ENCODE results near the gene DTNB.
A peak's percentile ranks its signal among the peaks of the same experiment; 100 is the strongest.
"Not testable (repeated sequence)": the region's sequence is repeated elsewhere in the genome, so short reads cannot be mapped to it uniquely, and the experiment has no call there.

Gene DTNB

DNA sequence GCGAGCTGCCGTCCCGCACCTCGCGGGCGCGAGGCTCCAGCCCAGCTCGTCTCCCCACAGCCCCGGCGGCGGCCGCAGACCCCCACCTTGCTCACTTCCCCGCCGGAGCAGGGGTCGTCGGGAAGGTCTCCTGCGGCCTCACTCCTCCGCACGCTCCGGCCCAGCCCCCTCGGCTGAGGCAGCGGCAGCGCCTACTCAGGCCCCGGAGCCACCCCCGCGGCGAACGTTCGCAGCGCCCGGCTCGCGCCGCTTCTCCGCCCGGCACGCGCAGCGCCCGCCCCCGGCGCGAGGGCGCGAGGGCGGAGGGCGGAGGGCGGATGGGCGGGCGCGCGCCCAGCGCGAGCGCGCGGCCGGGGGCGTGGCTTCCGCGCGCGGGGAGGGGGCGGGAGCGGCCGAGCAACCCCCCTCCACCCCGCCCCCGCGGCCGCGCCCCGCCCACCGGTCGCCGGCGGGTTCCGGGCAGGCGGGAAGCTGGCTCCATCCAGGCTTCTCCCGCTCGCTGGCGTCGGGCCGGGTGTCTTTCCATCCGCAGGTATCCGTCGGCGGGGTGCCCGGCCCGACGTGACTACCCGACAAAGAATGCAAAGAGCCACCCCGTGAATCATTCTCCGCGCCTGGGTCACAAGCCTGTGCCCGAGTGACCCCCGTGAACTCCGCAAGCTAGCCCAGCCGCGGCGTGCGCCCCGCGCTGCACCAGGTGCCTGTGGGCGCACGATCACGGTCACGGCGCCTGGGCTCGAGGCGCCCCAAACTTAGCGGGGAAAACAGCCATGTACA lies at the start of gene DTNB:
TSS of gene DTNB (minus strand) at position 278 of the 777 bp plus-strand sequence. CDS start 20,917 bp downstream, outside the sequence.
- DNase-seq: no peak

DNA sequence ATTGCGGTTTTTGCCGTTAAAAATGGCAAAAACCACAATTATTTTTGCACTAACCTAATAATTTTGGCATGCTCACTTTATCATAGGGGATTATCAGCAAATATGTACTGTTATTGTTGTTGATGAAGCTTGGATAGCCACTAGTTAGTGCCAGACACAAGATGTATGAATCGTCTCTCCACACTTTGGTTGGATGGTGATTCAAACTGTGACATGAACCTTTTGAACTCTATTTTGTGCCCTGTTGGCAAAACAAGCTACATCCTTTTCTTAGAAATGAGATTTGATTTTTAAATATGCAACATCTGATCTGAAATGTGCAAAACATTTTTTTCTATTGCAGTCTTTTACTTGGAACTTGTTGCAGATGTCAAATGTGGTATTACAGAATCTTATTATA lies 48.8 kb upstream of the DTNB start:
- no peak for DNase-seq

DNA sequence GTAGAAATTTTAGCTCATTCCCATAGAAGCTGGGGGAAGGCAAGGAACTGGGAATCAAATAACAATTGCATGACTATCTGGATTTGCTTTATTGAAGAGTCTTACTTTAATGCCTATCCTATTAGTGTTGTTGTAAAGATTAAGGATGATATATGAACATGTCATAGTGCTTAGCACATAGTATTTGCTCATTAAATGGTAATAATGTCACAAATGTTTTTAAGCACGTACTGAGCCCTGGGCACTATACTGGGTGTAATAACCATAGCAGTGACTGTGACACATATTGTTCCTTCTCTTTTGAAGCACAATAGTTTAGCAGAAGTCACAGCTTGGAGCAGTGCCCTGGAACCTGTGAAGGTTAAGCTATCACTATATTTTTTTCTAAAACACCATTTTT lies 47.2 kb upstream of the DTNB start:
- no peak for DNase-seq

DNA sequence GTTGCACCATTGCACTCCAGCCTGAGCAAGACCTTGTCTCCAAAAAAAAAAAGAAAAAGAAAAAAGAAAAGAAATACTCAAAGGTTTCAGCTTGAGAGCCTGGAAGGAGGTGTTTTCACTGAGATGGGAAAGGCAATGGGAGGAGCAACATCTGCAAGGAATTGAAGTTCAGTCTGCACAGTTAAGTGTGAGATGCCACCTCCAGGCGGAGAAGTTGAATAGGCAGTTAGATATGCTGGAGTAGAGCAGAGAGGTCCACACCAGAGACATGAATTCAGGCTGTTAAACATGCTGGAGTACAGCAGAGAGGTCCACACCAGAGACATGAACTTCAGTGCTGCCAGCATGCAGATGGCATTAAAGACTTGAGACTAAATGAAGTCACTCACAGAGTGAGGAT lies 41.4 kb upstream of the DTNB start:
- no peak for DNase-seq

DNA sequence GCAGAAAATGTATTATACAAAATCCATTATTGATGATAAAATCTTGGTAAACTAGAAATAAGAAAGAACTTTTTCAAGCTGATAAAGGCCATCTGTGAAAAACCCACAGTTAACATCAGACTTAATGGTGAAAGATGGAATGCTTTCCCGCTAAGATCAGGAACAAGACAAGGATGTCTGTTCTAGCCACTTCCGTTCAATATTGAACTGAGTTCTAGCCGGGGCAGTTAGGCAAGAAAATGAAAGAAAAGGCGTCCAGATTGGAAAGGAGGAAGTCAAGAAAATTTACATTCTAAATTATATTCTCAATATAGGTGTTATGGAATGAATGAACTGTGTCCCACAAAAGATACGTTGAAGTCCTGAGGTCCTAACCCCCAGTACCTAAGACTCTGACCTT lies 39.1 kb upstream of the DTNB start:
- no peak for DNase-seq

DNA sequence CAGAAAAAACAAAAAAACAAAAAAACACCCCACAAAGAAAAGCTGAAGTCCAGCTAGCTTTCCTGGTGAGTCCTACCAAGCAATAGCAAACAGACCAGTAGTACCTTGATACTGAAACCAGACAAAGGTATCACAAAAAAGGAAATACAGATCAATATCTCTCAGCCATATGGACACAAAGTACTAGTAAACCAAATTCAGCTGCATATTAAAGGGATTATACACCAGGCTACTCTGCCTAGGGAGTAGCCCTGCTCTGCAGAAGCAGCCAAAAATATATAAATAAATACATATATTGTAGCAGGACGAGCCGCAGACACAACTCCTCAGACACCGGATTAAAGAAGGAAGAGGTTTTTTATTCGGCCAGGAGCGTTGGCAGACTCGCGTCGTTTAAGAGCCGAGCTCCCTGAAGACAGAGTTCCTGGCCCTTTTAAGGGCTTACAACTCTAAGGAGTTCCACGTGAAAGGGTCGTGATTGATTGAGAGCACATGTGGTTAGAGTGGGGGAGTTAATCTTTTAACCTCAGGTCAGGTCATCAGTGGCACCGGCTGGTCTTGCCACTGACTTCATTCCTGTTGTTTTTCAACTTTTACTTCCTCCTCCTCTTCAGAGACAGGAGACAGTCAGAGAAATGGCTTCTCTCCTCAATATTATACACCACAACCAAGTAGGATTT lies 38.4 kb upstream of the DTNB start:
- DNase-seq: no peak

DNA sequence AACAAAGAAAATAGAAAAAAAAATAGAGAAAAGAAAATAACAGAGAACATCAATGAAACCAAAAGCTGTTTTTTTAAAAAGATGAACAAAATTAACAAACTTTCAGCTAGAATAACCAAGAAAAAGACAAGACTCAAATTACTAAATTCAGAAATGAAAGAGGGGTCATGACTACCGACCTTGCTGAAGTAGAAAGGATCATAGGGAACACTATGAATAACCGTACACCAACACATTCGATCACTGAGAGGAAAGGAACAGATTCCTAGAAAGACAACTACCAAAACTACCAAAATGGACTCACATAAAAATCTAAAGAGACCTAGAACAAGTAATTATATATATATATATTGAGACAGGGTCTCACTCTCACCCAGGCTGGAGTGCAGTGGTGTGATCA lies 37.4 kb upstream of the DTNB start:
- DNase-seq: no peak

DNA sequence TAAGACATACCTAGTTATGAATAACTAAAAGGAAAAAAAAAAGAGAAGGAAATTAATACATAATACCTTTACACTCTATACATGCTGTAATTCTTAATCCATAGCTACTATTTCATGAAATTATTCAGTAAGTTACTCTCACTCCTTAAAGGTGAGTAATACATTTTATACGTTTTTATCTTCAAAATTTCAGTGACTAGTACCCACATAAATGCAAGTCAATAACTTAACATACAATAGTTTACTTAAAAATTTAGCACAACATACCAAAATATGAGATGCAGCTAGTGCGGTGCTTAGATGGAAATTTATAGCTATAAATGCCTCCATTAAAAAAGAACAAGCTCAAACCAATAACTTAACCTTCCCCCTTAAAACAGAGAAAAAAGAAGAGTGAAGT lies 36.0 kb upstream of the DTNB start:
- DNase-seq: no peak

DNA sequence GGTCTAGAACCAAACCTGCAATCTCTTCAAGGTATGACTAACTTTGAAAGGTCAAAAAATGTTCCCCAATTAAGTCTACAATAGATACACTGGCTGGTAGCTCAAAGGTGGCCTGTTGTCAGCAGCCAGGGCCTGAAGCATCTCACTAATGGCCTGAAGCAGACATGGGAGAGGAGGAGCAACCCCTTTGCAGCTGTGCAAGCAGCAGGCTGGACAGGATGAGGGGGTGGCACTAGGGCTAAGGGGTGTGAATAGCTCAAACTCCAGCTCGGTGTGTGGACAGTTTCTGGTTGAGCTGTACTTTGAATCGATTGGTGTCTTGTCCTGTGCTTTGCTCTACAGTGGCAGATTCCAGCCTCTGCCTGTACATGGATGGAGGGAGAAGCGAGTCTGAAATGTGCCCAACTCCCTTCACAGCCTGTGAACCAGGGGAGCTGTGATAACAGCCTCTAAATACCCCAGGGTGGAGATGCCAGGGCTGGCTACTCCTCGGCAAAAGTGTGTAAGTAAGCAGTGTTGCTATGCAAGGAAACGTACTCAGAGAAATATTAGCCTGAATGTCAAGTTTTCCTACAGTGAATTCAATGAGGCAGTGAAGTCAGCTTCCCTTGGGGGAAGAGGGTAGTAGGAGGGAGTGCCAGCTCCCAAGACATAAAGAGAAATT lies 34.7 kb upstream of the DTNB start:
- DNase-seq: no peak

DNA sequence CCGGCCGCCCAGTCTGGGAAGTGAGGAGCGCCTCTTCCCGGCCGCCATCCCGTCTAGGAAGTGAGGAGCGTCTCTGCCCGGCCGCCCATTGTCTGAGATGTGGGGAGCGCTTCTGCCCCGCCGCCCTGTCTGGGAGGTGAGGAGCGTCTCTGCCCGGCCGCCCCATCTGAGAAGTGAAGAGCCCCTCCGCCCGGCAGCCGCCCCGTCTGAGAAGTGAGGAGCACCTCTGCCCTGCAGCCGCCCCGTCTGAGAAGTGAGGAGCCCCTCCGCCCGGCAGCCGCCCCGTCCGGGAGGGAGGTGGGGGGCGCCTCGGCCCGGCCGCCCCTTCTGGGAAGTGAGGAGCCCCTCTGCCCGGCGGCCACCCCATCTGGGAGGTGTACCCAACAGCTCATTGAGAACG lies 32.2 kb upstream of the DTNB start:
- not testable (repeated sequence) for DNase-seq

DNA sequence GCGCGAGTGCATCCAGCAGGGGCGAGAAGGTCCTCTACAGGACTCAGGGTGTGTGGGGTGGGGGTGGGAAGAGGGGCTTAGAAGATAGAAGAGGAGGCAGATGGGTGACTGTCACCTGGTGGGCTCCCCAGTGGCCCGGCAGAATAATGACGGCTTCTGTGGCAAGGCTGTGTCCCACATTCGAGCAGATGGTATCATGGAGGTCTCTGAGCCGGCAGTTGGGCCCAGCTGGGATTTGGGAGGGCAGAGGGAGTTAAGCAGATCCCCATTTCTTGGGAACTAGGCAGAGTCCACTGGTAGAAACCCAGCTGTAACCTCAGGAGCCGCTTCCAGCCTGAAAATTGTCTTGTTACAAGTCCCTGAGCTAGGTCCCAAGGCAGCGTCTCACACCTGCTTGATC lies 28.4 kb upstream of the DTNB start:
- no peak for DNase-seq

DNA sequence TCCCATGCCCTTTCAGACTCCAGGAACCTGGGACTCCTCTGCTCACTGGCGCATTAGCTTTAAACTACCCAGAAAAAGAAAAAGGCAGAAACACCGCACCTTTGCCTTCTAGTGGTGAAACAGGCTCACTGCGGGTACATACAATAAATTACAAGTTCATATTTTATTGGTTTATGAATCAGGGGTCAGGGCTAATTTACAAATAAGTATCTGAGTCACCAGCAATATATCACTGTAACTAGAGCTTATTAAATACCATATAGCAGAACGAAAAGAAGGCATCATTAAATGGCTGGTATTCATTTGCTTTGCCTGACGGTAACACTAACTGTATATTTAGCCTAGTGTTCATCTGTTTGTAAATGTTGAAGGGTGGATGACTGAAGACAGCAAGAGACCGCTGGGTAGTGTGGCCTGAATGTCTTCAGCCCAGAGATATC lies 26.9 kb upstream of the DTNB start:
- peak; percentile 36 for DNase-seq

DNA sequence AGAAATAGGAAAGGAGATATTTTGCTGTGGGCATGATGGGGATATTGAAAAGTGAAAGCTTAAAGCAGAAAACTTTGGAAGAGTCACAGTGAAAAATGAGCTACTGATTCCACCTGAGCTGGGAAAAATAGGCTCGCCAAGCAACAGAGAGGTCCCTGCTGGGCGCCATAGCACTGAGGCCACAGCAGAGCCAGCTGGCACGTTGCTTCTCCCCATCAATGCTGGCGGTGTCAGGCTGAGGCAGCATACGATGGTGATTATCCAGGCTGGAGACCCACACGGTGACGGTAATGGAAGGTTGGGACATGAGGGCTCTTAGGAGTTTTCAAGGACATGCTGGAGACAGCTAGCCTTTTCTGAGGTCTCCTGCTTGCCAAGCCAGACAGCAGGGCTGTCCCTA lies 25.8 kb upstream of the DTNB start:
- no peak for DNase-seq

DNA sequence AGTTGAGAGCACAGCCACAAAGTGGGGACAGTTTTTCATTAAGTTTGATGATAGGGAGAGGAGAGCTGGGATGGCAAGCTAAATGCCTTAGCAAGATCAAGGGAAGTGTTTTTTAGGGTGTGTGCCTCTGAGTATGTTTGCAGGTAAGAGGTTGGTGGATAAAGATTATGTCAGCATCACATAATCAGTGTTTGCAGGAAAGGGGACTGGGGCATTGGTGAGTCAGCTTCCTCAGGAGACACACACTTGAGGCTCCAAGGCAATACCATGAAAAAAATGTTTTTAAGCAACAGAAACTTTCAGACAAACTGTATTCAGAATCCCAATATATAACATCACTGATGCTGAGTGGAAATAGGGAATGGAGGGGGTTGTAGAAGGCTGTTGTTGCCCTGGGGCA lies 25.4 kb upstream of the DTNB start:
- no peak for DNase-seq

DNA sequence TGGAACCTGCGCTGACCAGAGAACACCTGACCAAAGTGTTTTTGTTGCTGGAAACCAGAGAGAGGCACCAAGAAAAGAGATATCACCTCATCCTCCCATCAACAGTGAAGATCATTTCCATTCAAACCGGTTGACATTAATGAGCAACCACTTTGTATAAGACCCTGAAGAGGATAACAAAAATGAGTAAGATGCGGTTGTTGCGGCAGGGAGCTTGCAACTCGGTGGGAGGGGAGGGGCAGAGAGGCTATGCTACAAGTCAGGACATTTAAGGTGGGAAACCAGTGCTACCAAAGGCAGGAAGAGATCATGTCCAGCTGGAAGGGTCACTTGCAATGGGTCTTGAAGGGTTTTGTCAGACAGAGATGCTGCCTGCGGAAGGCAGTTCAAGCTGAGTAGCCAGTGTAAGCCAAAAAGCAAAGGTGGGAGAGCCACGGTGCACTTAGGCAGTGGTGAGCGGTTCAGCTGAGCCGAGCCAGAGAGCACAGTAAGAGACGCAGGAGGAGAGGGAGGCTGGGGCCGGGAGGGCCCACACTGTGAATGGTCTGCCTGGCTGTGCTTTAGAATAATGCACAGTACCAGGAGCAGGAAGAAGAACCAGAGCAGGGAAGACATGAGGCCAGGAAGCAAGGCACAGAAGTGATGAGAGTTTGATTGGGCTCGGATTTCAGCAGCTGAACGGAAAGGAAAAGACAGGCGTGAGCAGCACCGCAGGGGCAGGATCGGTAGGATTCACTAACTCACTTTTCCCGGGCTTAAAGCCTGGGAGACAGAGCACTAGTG lies 24.4 kb upstream of the DTNB start:
- DNase-seq: no peak

DNA sequence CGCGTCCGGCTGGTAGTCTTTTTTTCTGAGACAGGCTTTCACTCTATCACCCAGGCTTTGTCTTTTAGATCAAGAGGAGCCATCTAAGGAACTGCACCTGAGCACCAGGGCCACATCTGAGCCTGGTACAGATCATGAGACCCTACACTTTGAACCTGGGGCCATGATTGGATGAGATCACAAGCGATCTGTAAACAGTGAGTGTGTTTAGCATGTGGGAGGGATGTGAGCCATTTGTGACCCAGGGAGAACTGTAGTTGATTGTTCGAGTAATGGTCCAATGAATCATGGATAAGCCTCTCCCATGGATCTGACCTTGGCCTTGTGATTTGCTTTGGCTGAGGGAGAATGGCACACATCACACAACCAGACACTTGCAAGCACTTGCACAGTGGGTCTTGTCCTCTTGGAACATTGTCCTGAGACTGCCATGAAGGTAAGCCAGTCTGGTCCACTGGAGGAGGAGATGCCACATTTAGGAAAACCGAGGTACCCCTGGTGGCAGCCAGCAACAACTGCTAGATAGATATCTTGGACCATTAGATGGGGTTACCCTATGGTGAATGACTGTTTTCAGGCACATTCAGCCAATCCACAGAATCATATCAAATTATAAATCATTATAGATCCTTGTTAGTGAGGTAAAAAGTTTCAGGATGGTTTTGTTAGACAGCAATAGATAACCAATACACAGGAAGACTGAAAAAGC lies 19.5 kb upstream of the DTNB start:
- DNase-seq: no peak

DNA sequence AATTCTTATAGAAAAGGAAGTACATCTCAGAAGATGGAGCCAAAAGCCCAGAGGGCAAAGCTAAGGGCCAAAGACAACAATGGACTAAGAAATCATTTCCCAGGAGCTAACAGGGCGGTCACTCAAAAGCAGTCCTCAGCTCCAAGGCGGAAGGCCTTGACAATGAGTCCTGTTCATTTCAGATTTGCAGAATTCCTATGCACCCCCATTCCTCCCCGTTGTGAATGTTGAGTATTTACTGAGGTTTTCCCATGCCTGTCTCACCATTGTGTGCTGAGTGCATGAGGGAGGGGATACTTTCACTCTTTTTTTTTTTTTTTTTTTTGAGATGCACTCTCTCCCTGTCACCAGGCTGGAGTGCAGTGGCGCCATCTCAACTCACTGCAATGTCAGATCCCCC lies 18.8 kb upstream of the DTNB start:
- DNase-seq: no peak

DNA sequence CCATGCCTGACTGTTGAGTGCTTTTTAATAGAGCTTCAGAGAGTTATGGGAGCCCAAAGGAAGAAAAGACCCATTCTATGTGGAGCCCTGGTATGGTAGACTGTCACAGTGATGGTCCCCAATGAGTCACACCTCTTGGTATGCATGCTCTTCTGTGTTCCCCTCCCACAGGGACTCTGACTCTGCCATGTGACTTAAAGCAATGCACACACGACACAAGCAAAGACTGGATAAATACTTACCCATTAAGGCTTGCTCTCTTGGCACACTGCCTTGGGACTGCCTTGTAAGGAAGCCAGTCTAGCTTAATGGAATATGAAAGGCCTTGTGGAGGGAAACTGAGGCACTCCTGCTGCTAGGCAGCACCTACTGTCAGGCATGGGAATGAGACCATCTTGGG lies 16.7 kb upstream of the DTNB start:
- DNase-seq: no peak

DNA sequence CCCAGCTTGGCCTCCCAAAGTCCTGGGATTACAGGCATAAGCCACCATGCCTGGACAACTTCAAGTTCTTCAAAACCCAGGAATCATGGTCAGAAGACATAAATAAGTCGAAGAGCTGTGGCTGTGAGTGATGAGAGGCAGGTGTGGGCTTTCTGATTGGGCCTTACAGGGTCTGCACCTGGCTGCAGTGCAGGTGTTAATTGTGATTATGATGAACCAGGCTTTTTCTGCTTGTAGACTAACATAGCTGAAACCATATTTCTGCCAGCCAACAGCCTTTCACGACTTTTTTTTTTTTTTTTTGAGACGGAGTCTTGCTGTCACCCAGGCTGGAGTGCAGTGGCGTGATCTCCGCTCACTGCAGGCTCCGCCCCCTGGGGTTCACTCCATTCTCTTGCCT lies 14.9 kb upstream of the DTNB start:
- no peak for DNase-seq

DNA sequence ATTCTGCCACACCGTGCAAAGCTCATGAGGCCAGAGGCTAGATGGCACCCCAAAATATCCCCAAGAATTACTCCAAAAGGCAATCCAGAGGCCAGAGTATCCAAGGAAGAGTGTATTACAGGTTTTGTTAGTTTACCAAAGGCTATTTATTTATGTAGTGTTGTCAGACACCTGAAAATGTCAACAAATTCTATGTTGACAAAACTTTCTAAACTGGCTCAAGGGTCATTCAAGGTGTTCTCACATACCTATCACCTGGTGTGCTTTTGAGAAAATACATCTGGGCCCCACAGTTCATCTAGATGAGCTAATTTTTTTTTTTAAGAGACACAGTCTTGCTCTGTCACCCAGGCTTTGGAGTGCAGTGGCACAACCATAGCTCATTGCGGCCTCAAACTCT lies 12.4 kb upstream of the DTNB start:
- no peak for DNase-seq

DNA sequence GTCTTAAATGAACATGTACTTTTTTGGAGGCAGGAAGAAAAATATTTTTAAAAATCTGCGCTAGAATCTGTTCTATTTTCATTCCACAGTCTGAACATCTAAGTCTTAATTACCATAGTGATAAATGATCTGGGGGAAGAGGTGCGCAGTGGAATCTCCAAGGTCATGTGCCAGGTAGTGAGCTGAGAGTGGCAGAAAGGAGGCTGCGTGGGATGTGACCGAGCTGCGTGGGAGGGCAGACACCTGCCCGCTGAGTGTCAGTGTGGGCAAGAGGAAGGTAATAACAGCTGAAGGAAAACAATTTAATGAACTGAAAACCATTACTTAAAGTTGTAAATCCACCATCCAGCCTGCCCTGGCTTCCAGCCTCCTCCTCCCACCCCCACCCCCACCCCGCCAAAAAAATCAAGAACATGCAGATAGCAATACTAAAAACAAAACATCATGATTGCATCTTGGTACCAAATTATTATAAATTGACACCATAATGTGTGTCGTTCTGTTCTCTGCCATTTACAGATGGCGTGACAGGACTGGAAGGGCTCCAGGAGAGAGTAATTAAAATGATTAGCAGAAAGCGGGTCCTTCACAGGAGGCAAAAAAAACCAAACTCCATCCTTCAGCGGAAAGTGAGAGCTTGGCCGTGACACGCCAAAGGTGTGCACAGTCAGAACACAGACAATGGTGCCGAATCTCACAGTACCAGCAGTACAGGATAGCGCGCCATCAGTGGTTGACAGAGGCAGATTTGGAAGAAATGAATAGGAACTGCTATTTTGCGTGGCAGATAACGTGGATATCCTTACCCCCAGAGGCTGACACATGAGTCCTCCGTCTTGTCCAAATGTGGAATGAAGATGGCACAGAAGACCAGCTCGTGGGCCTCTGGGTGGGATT lies 11.4 kb upstream of the DTNB start:
- peak; percentile 75 for DNase-seq

DNA sequence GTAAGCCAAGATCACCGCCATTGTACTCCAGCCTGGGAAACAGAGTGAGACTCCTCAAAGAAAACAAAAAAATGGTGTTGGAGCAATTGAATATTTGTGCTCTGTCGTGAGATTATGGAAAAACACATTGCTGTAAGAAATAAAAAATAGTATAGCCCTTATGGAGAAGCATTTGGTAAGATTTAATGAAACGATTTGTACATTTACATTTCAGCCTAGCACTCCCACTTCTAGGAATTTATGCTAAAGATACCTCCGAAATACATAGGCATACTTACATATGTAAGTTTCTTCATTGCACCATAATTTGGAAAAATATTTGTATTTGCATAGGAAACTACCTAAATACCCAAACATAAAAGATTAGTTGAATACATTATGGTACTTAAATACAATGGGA lies 8.7 kb upstream of the DTNB start:
- no peak for DNase-seq

All from NCI-H1694 (cell line).